GM21360 (cell line): ENCODE measurements around the gene CCR3.

ENCODE experiments used
- ATAC-seq: cut with Tn5 transposase; IDR thresholded peaks from one replicate; pipeline ENCODE4 v1.9.1; 2021; ENCODE audit warnings: mild to moderate bottlenecking, moderate library complexity; ENCODE audit not compliant: unreplicated experiment

Gene CCR3

GRCh38 chr3:46293991-46294833 lies 52.0 kb downstream of the CCR3 start:
- no peak for ATAC-seq

- ATAC-seq, result no peak
These were observed 54.6 kb downstream of the CCR3 start for GRCh38 chr3:46296826-46297225.

GRCh38 chr3:46297658-46298423 lies 55.6 kb downstream of the CCR3 start:
- ATAC-seq, result no peak

GRCh38 chr3:46298871-46299607 lies 56.8 kb downstream of the CCR3 start:
- ATAC-seq, result peak; percentile 39

- ATAC-seq, result peak; percentile 18
These were observed 57.6 kb downstream of the CCR3 start for GRCh38 chr3:46299608-46300460.

- no peak for ATAC-seq
These were observed 58.2 kb downstream of the CCR3 start for GRCh38 chr3:46300461-46300789.

GRCh38 chr3:46301122-46301835 lies 59.0 kb downstream of the CCR3 start:
- no peak for ATAC-seq

- no peak for ATAC-seq
These were observed 61.0 kb downstream of the CCR3 start for GRCh38 chr3:46303240-46303639.

GRCh38 chr3:46304739-46305138 lies 62.5 kb downstream of the CCR3 start:
- no peak for ATAC-seq

GRCh38 chr3:46312991-46313390 lies 70.7 kb downstream of the CCR3 start:
- ATAC-seq, result no peak

- ATAC-seq, result no peak
These were observed 72.3 kb downstream of the CCR3 start for GRCh38 chr3:46314517-46314916.

GRCh38 chr3:46316206-46316605 lies 73.9 kb downstream of the CCR3 start:
- no peak for ATAC-seq
